IMR-90 (cell line): Measurements from ENCODE around the gene IL36RN. TPM values are rescaled to one million over a fixed set of nuclear protein-coding genes. Genes with fewer than 3 reads are reported as not detected.

ENCODE experiments used
- ATAC-seq: fragments of 200-7000 bp; cut with Tn5 transposase; 2 replicates; pipeline ENCODE4 v1.9.1; 2020; ENCODE audit warnings: low read depth, mild to moderate bottlenecking, moderate library complexity
- BruUV-seq: library from RNA; stranded (reverse); fragments of 400-500 nt; replicated peaks from 2 replicates; lab custom pipeline; 2021; lab: Mats Ljungman, UMichigan
- CTCF ChIA-PET: fragments of 300-600 bp; formaldehyde crosslinking; extraction: SDS; loops from one replicate; lab custom pipeline; 2021; ENCODE audit warnings: antibody characterized with exemption; lab: Yijun Ruan, JAX
- POLR2A ChIA-PET: fragments of 300-600 bp; sonication (Branson Sonifier 250); formaldehyde crosslinking; loops from one replicate; lab custom pipeline; 2022; ENCODE audit warnings: antibody characterized with exemption; ENCODE audit not compliant: unreplicated experiment; lab: Charles Lee
- DNase-seq: peaks from one replicate; pipeline ENCODE4 v3.0.0; 2013
- H2AFZ ChIP-seq: replicated peaks from 2 replicates; pipeline ENCODE3; 2013; ENCODE audit warnings: low read length, mild to moderate bottlenecking; ENCODE audit not compliant: poor library complexity
- H2AK5ac ChIP-seq: 2 replicates; pipeline ENCODE4 v1.6.1; 2013; ENCODE audit warnings: low read depth, low read length, inconsistent platforms
- H2AK9ac ChIP-seq: replicated peaks from 2 replicates; pipeline ENCODE3; 2013; ENCODE audit warnings: mild to moderate bottlenecking, low read depth, low read length, moderate library complexity; ENCODE audit not compliant: poor library complexity
- H2BK120ac ChIP-seq: 2 replicates; pipeline ENCODE4 v1.6.1; 2013; ENCODE audit warnings: low read depth, low read length, inconsistent platforms
- H2BK15ac ChIP-seq: 3 replicates; pipeline ENCODE4 v1.6.1; 2013; ENCODE audit warnings: low read depth, low read length, inconsistent platforms
- H2BK20ac ChIP-seq: 2 replicates; pipeline ENCODE4 v1.6.1; 2013; ENCODE audit warnings: low read depth, mild to moderate bottlenecking, inconsistent platforms, low read length, moderate library complexity
- H2BK5ac ChIP-seq: 2 replicates; pipeline ENCODE4 v1.6.1; 2013; ENCODE audit warnings: mild to moderate bottlenecking, low read depth, low read length, inconsistent platforms; ENCODE audit not compliant: poor library complexity, severe bottlenecking
- H3K14ac ChIP-seq: replicated peaks from 2 replicates; pipeline ENCODE4 v1.6.1; 2013; ENCODE audit warnings: low read depth, low read length, inconsistent platforms
- H3K18ac ChIP-seq: 2 replicates; pipeline ENCODE4 v1.6.1; 2013; ENCODE audit warnings: low read depth, low read length, control low read depth
- H3K23ac ChIP-seq: 2 replicates; pipeline ENCODE4 v1.6.1; 2013; ENCODE audit warnings: low read depth, low read length, inconsistent platforms
- H3K27ac ChIP-seq: 2 replicates; pipeline ENCODE4 v1.5.1; 2013; ENCODE audit warnings: mild to moderate bottlenecking, control low read depth, low read length; ENCODE audit not compliant: insufficient read depth
- H3K27me3 ChIP-seq: 2 replicates; pipeline ENCODE4 v1.6.1; 2013; ENCODE audit warnings: low read length; ENCODE audit not compliant: control insufficient read depth, insufficient read depth
- H3K36me3 ChIP-seq: 2 replicates; pipeline ENCODE4 v1.6.1; 2013; ENCODE audit warnings: low read length, mixed read lengths; ENCODE audit not compliant: control insufficient read depth, insufficient read depth
- H3K4ac ChIP-seq: 2 replicates; pipeline ENCODE4 v1.6.1; 2013; ENCODE audit warnings: low read depth, low read length, inconsistent platforms
- H3K4me1 ChIP-seq: 2 replicates; pipeline ENCODE4 v1.6.1; 2013; ENCODE audit warnings: low read length, mixed read lengths; ENCODE audit not compliant: control insufficient read depth, insufficient read depth
- H3K4me2 ChIP-seq: 2 replicates; pipeline ENCODE4 v1.6.1; 2013; ENCODE audit warnings: low read depth, mild to moderate bottlenecking, control low read depth, low read length, moderate library complexity
- H3K4me3 ChIP-seq: 2 replicates; pipeline ENCODE4 v1.5.1; 2013; ENCODE audit warnings: low read depth, mild to moderate bottlenecking, control low read depth, low read length, moderate library complexity; ENCODE audit not compliant: insufficient read depth
- H3K56ac ChIP-seq: 2 replicates; pipeline ENCODE4 v1.6.1; 2013; ENCODE audit warnings: low read length, inconsistent platforms; ENCODE audit not compliant: insufficient read depth; ENCODE audit errors: extremely low read depth
- H3K79me1 ChIP-seq, 2 experiments: 2 replicates each; pipeline ENCODE4 v1.6.1; 2013; ENCODE audit warnings: low read length in 2 of 2, inconsistent platforms in 1 of 2, low read depth in 1 of 2
- H3K9ac ChIP-seq: 2 replicates; pipeline ENCODE4 v1.6.1; 2013; ENCODE audit warnings: low read depth, low read length, control low read depth
- H3K9me1 ChIP-seq: 2 replicates; pipeline ENCODE4 v1.6.1; 2013; ENCODE audit warnings: low read length, inconsistent platforms; ENCODE audit not compliant: insufficient read depth
- H3K9me3 ChIP-seq: 2 replicates; pipeline ENCODE4 v1.6.1; 2013; ENCODE audit warnings: low read length; ENCODE audit not compliant: control insufficient read depth, insufficient read depth
- H4K20me1 ChIP-seq: 2 replicates; pipeline ENCODE4 v1.6.1; 2013; ENCODE audit warnings: low read length, inconsistent platforms; ENCODE audit not compliant: insufficient read depth
- H4K5ac ChIP-seq: 2 replicates; pipeline ENCODE4 v1.6.1; 2013; ENCODE audit warnings: mild to moderate bottlenecking, low read depth, low read length, control low read depth
- H4K8ac ChIP-seq, 2 experiments: 2 replicates each; pipeline ENCODE4 v1.6.1; 2013; ENCODE audit warnings: low read depth in 2 of 2, low read length in 2 of 2, control low read depth in 1 of 2, inconsistent platforms in 1 of 2
- H4K91ac ChIP-seq: 2 replicates; pipeline ENCODE4 v1.6.1; 2013; ENCODE audit warnings: low read depth, low read length, inconsistent platforms; ENCODE audit not compliant: insufficient read depth
- BHLHE40 ChIP-seq: fragments of 150-350 bp; IDR thresholded peaks from 2 replicates; pipeline ENCODE4 v1.6.1; 2016; ENCODE audit warnings: mild to moderate bottlenecking, low read depth, low read length
- CEBPB ChIP-seq: IDR thresholded peaks from 2 replicates; pipeline ENCODE4 v1.6.1; 2012; ENCODE audit warnings: low read depth, low read length, improper control_type of control experiment
- CHD1 ChIP-seq: IDR thresholded peaks from 2 replicates; pipeline ENCODE4 v1.6.1; 2012; ENCODE audit warnings: low read depth, low read length, improper control_type of control experiment
- CTCF ChIP-seq: conservative IDR thresholded peaks from 2 replicates; pipeline ENCODE4 v1.5.1; 2012; ENCODE audit warnings: mild to moderate bottlenecking, low read depth, low read length, improper control_type of control experiment
- FOS ChIP-seq: fragments of 150-350 bp; IDR thresholded peaks from 2 replicates; pipeline ENCODE4 v1.6.1; 2016; ENCODE audit warnings: low read depth, low read length
- MAFK ChIP-seq: IDR thresholded peaks from 2 replicates; pipeline ENCODE4 v1.6.1; 2012; ENCODE audit warnings: low read depth, low read length, improper control_type of control experiment
- MAZ ChIP-seq: IDR thresholded peaks from 2 replicates; pipeline ENCODE4 v1.6.1; 2012; ENCODE audit warnings: low read depth, mild to moderate bottlenecking, low read length, improper control_type of control experiment, moderate library complexity, borderline replicate concordance
- MXI1 ChIP-seq: IDR thresholded peaks from 2 replicates; pipeline ENCODE4 v1.6.1; 2012; ENCODE audit warnings: low read depth, mild to moderate bottlenecking, low read length, moderate library complexity, borderline replicate concordance
- NFE2L2 ChIP-seq: fragments of 150-350 bp; IDR thresholded peaks from 2 replicates; pipeline ENCODE4 v1.6.1; 2016; ENCODE audit warnings: low read depth, mild to moderate bottlenecking, low read length
- POLR2A ChIP-seq: IDR thresholded peaks from 2 replicates; pipeline ENCODE4 v1.6.1; 2012; ENCODE audit warnings: mild to moderate bottlenecking, low read depth, low read length
- RAD21 ChIP-seq: IDR thresholded peaks from 2 replicates; pipeline ENCODE4 v1.6.1; 2012; ENCODE audit warnings: low read length, improper control_type of control experiment
- RCOR1 ChIP-seq: IDR thresholded peaks from 2 replicates; pipeline ENCODE4 v1.6.1; 2012; ENCODE audit warnings: mild to moderate bottlenecking, low read length, improper control_type of control experiment; ENCODE audit not compliant: insufficient replicate concordance
- RFX5 ChIP-seq: IDR thresholded peaks from 2 replicates; pipeline ENCODE4 v1.8.0; 2012; ENCODE audit warnings: low read depth, mild to moderate bottlenecking, low read length, moderate library complexity
- SMC3 ChIP-seq: fragments of 150-350 bp; IDR thresholded peaks from 2 replicates; pipeline ENCODE4 v1.6.1; 2016; ENCODE audit warnings: low read depth, mild to moderate bottlenecking, antibody characterized with exemption, low read length, moderate library complexity
- WGBS, 2 experiments: methylation state at CpG; one replicate each; pipeline versions ENCODE4 v1.1.5 to v1.1.7; 2013; ENCODE audit warnings: missing lambda C conversion rate in 2 of 2; ENCODE audit not compliant: insufficient read length in 1 of 2; ENCODE audit errors: extremely low coverage in 2 of 2; 5-methylcytosine and 5-hydroxymethylcytosine counted together
- dilution Hi-C: fragments of 300-500 bp; cut with HindIII; formaldehyde crosslinking; loops from one replicate; pipeline ENCODE4 v1.14.3; 2018; ENCODE audit warnings: low sequenced_read_pairs; ENCODE audit not compliant: unreplicated experiment
- in situ Hi-C: fragments of 300-500 bp; cut with MboI; formaldehyde crosslinking; loops from 3 replicates; pipeline ENCODE4 v1.14.3; 2019; ENCODE audit warnings: low sequenced_read_pairs, inconsistent platforms, mixed read lengths
- intact Hi-C: fragments of 100-400 bp; cut with micrococcal nuclease; formaldehyde crosslinking; loops from 2 replicates; pipeline ENCODE4 v1.10.0; 2022
- polyA plus RNA-seq, 3 experiments: library from polyadenylated mRNA; depleted of rRNA; stranded (reverse); fragments of >200 nt; gene quantifications; 2 replicates each; pipeline ENCODE4 v1.2.3, GENCODE V29; 2012; ENCODE audit warnings: low replicate concordance in 1 of 3
- total RNA-seq: library from RNA; depleted of rRNA; stranded (reverse); fragments of >200 nt; gene quantifications from 2 replicates; pipeline ENCODE4 v1.2.3, GENCODE V29; 2012
- TF ChIP-seq, protein P1 (sequence below): fragments of 150-350 bp; IDR thresholded peaks from 2 replicates; pipeline ENCODE4 v1.6.1; 2016; ENCODE audit warnings: low read depth, mild to moderate bottlenecking, low read length, moderate library complexity, borderline replicate concordance
- TF ChIP-seq, protein P2 (sequence below): fragments of 150-350 bp; IDR thresholded peaks from 2 replicates; pipeline ENCODE4 v1.6.1; 2017; ENCODE audit warnings: mild to moderate bottlenecking, antibody characterized with exemption, low read length, low read depth

IL36RN gene
- total and polyA plus RNA-seq, 2 of the 4 experiments (the other 2 are of a cell fraction): not detected

DNA sequence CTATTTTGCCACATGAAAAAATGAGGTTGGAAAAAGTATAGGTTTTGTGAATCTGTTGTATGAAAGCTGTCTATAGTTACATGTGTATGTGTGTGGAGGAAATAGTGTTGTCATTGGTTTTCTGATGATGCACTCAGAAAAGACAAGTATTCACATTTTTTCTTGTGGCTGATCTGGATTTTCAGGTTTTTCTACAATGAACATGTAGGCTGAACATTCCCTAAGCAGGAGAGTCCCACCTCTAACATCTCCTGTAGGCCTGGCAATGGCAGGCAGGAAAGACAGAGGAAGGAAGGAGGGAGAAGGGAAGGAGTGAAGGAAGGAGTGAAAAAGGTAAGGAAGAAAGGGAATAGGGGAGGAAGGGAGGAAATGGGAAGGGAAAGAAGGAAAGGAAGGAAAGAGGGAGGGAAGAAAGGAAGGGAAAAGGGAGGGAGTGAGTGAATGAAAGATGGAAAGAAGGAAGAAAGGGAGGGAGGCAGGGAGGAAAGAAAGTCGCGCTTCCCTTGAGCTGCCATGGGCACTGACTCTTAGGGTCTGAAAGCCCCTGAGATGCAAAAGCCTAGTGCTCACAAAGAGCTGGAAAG, 495 bp upstream of the IL36RN start:
- Histone ChIP-seq H2BK15ac (no peak overlapping the region), H3K9me3 (no peaks in the 10 kb centered on the region; the same call in 1 of the 2 replicates), H3K79me1 (no peaks in the 10 kb centered on the region), H3K4me1 (no peaks in the 10 kb centered on the region), H2AFZ (no peak overlapping the region), H2BK20ac (no peak overlapping the region), H3K4me3 (no peak overlapping the region), H3K23ac (no peak overlapping the region), H3K4ac (no peak overlapping the region), H3K27me3 (peaks cover 3% of the 10 kb centered on the region), H2BK5ac (no peak overlapping the region), H4K8ac (no peak overlapping the region), H3K56ac (no peak overlapping the region), H3K36me3 (no peaks in the 10 kb centered on the region), H3K27ac (no peak overlapping the region), H2AK9ac (no peak overlapping the region), H2AK5ac (no peak overlapping the region), H2BK120ac (no peak overlapping the region), H4K5ac (no peak overlapping the region), H3K9me1 (no peaks in the 10 kb centered on the region), H3K4me2 (no peak overlapping the region), H4K91ac (no peak overlapping the region), H4K20me1 (no peaks in the 10 kb centered on the region), H3K14ac (no peak overlapping the region), H3K18ac (no peak overlapping the region), H3K9ac (no peak overlapping the region)
- in situ Hi-C loops: no loop called here
- ChIA-PET POLR2A (no interaction called here), CTCF (no interaction called here)
- dilution Hi-C loops: no loop called here
- TF ChIP-seq BHLHE40 (no peak), CEBPB (no peak), POLR2A (no peak), MXI1 (no peak), CTCF (no peak), SMC3 (no peak), RCOR1 (no peak), CHD1 (no peak), FOS (no peak), NFE2L2 (no peak), RAD21 (no peak), MAFK (no peak), MAZ (no peak), RFX5 (no peak)
- TF ChIP-seq, protein P1, sequence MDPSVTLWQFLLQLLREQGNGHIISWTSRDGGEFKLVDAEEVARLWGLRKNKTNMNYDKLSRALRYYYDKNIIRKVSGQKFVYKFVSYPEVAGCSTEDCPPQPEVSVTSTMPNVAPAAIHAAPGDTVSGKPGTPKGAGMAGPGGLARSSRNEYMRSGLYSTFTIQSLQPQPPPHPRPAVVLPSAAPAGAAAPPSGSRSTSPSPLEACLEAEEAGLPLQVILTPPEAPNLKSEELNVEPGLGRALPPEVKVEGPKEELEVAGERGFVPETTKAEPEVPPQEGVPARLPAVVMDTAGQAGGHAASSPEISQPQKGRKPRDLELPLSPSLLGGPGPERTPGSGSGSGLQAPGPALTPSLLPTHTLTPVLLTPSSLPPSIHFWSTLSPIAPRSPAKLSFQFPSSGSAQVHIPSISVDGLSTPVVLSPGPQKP: no peak
- TF ChIP-seq, protein P2, sequence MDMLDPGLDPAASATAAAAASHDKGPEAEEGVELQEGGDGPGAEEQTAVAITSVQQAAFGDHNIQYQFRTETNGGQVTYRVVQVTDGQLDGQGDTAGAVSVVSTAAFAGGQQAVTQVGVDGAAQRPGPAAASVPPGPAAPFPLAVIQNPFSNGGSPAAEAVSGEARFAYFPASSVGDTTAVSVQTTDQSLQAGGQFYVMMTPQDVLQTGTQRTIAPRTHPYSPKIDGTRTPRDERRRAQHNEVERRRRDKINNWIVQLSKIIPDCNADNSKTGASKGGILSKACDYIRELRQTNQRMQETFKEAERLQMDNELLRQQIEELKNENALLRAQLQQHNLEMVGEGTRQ: no peak
- BruUV-seq: no TSS peak
- intact Hi-C loops: no loop called here
- ATAC-seq: no peak
- no CpG with 5 or more reads among the region's 2 CpGs for WGBS, 2 experiments
- no peak for DNase-seq
